Activated CD8-positive, alpha-beta T cell treated with anti-CD3 and anti-CD28 coated beads for 36 hours (primary cell): ENCODE measurements around the gene PPP3CA. TPM values are rescaled to one million over a fixed set of nuclear protein-coding genes. Genes with fewer than 3 reads are reported as not detected.

Experiments
- ATAC-seq: fragments of 200-7000 bp; cut with Tn5 transposase; one replicate; pipeline ENCODE4 v1.10.0; 2021; ENCODE audit warnings: mild to moderate bottlenecking, moderate library complexity
- CTCF ChIA-PET: fragments of 350-600 bp; sonication (Branson Sonifier 250); formaldehyde crosslinking; loops from one replicate; lab custom pipeline; 2021; ENCODE audit warnings: antibody characterized with exemption; lab: Charles Lee
- POLR2A ChIA-PET: fragments of 350-600 bp; sonication (Branson Sonifier 250); formaldehyde crosslinking; loops from one replicate; lab custom pipeline; 2021; ENCODE audit warnings: antibody characterized with exemption; lab: Charles Lee
- DNase-seq: peaks from one replicate; pipeline ENCODE4 v3.0.0-alpha.2; 2020
- H3K27ac Mint-ChIP-seq: one replicate; pipeline ENCODE4 v1.8.0; 2021; ENCODE audit warnings: mild to moderate bottlenecking, mixed read lengths
- H3K27me3 Mint-ChIP-seq: one replicate; pipeline ENCODE4 v1.8.0; 2021; ENCODE audit warnings: mixed read lengths
- H3K36me3 Mint-ChIP-seq: one replicate; pipeline ENCODE4 v1.8.0; 2021; ENCODE audit warnings: low read depth, mixed read lengths
- H3K4me1 Mint-ChIP-seq: one replicate; pipeline ENCODE4 v1.8.0; 2021; ENCODE audit warnings: low read depth, mixed read lengths
- H3K4me3 Mint-ChIP-seq: one replicate; pipeline ENCODE4 v1.8.0; 2021; ENCODE audit warnings: mild to moderate bottlenecking, moderate library complexity, mixed read lengths
- H3K9me3 Mint-ChIP-seq: one replicate; pipeline ENCODE4 v1.8.0; 2021; ENCODE audit warnings: mixed read lengths
- intact Hi-C: fragments of 100-400 bp; cut with micrococcal nuclease; formaldehyde crosslinking; loops from one replicate; pipeline ENCODE4 v1.10.0; 2022
- total RNA-seq, 2 experiments: library from RNA; stranded (reverse); gene quantifications; one replicate each; pipeline ENCODE4 v1.2.3, GENCODE V29; 2021
- TF ChIP-seq, protein P1 (sequence below): fragments of 200-600 bp; IDR thresholded peaks from one replicate; pipeline ENCODE4 v1.8.0; 2022; ENCODE audit warnings: antibody characterized with exemption, mild to moderate bottlenecking

Gene PPP3CA
- total RNA-seq, 2 experiments from 2014 or later, result 11.8 to 12.7 TPM

DNA sequence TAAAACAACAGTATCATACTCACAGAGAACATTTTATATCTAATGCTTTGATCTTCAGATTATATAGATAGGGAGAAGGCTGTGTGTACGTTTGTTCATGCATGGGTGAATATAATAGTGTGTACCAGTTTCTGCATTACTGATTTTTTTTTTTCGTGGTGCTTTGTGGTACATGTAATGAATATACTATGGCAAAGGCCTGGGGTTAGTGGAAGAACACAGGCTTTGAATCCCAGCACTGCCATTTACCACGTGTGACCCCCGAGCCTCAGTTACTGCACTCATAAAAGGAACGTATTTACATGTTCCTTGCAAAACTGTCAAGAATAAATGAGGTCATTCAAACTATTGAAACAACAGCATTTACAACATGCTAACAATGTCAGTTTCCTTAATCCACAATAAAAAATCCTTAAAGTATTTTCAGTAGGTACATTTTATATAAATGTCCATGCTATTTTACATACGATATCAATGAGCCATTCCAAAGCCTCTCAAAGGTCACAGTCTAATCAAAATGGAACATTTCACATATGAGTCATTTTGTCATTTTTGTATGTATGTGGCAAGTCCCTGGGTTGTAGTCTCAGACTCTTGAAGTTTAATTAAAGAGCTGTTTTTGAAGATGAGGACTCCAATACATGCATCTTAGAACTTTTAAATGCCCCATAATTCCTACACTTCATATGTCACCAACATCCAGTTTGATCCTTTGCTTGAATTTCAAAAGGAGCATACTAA, 242.8 kb downstream of the PPP3CA start:
- intact Hi-C loops, result no loop called here
- ChIA-PET POLR2A (interaction anchor here (0.9 to 1.5 kb wide), 2 partner anchors 15 to 48 kb away, joined by 4 read pairs; no protein-coding TSS in a partner anchor), CTCF (interaction anchor here (0.9 to 1.1 kb wide), 2 partner anchors 9 to 66 kb away, joined by 3 read pairs; no protein-coding TSS in a partner anchor)
- H3K4me1 Mint-ChIP-seq, result peaks cover 28% of the 10 kb centered on the region
- DNase-seq (peak; percentile 29), ATAC-seq (peak; percentile 80)
- no peaks in the 10 kb centered on the region for H3K9me3 Mint-ChIP-seq
- no peak overlapping the region for H3K4me3 Mint-ChIP-seq
- peaks cover 9% of the 10 kb centered on the region for H3K36me3 Mint-ChIP-seq
- TF ChIP-seq, protein P1, sequence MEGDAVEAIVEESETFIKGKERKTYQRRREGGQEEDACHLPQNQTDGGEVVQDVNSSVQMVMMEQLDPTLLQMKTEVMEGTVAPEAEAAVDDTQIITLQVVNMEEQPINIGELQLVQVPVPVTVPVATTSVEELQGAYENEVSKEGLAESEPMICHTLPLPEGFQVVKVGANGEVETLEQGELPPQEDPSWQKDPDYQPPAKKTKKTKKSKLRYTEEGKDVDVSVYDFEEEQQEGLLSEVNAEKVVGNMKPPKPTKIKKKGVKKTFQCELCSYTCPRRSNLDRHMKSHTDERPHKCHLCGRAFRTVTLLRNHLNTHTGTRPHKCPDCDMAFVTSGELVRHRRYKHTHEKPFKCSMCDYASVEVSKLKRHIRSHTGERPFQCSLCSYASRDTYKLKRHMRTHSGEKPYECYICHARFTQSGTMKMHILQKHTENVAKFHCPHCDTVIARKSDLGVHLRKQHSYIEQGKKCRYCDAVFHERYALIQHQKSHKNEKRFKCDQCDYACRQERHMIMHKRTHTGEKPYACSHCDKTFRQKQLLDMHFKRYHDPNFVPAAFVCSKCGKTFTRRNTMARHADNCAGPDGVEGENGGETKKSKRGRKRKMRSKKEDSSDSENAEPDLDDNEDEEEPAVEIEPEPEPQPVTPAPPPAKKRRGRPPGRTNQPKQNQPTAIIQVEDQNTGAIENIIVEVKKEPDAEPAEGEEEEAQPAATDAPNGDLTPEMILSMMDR, result no peak
- H3K27ac Mint-ChIP-seq, result peak overlapping the region; percentile 36
- H3K27me3 Mint-ChIP-seq, result no peaks in the 10 kb centered on the region

DNA sequence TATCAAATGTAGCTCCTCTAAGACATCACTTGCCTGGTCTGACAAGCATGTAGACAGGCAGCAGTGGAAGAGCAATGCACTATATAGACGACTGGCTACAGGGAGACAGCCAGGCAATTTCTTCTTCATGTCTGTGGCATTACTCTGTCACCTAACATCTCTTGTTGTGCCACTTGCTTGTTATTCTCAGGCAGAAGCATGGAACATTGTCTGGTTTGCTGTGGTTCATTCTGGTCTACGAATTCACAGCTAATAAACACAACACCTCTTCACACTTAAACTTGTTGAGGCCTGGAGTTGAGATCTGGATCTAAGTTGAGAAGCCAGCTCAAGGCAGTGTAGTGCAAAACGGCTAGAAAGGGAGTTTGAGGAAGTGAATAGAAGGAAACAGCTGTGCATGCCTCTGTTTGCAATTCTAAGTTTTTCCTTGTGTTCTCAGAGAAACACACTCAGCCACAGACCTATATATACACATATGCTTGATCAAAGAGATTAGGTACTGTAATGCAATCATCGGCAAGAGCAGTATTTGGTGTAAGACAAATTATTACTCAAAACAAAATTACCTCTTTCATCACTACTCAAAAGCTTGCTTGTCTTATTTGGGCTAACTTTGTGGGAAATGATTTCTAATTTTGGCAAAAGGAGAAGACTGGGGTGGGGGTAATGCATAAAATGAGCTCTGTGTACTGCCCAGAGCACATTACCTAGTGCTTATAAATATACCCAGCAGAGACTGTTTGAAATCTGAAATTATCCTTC, 243.8 kb downstream of the PPP3CA start:
- TF ChIP-seq, protein P1, result no peak
- Mint-ChIP-seq H3K4me1 (peaks cover 25% of the 10 kb centered on the region), H3K36me3 (peaks cover 9% of the 10 kb centered on the region), H3K27me3 (no peaks in the 10 kb centered on the region), H3K4me3 (no peak overlapping the region), H3K27ac (peak overlapping the region; percentile 36), H3K9me3 (no peaks in the 10 kb centered on the region)
- ChIA-PET POLR2A (interaction anchor here (0.9 to 1.5 kb wide), 2 partner anchors 14 to 49 kb away, joined by 4 read pairs; no protein-coding TSS in a partner anchor), CTCF (interaction anchor here (0.9 to 1.1 kb wide), 2 partner anchors 8 to 67 kb away, joined by 3 read pairs; no protein-coding TSS in a partner anchor)
- ATAC-seq (peak; percentile 68), DNase-seq (no peak)
- intact Hi-C loops, result no loop called here

DNA sequence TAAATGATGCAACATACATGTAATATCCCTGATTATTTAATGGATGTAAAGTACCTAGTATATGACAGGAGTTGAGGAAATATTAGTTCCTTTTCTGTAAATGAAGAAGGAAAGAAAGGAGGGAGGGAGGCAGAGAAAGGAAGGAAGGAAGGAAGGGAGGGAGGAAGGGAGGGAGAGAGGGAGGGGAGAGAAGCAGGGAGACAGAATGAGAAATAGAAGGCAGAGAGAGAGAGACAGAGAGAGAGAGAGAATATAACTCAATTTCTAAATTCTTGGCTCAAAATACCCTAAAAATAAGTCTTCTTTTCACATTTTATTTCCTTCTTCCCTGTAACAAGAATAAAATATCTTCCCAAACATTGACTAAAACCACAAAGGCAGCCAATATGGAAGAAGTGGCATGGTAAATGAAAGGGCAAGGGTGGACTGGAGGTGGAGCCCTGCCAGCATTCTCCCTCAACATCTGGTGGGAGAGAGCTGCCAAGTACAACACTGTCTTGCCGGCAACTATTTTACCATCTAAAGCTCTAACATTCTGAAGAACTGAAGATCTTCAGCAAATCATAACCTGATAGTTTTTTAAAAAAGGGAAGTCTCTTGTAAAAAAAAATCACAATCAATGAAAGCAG, 245.1 kb downstream of the PPP3CA start:
- intact Hi-C loops, result no loop called here
- Mint-ChIP-seq H3K36me3 (peaks cover 10% of the 10 kb centered on the region), H3K27ac (no peak overlapping the region), H3K27me3 (no peaks in the 10 kb centered on the region), H3K4me1 (peaks cover 25% of the 10 kb centered on the region), H3K4me3 (no peak overlapping the region), H3K9me3 (no peaks in the 10 kb centered on the region)
- TF ChIP-seq, protein P1, result no peak
- ChIA-PET CTCF (no interaction called here), POLR2A (no interaction called here)
- ATAC-seq (no peak), DNase-seq (no peak)

DNA sequence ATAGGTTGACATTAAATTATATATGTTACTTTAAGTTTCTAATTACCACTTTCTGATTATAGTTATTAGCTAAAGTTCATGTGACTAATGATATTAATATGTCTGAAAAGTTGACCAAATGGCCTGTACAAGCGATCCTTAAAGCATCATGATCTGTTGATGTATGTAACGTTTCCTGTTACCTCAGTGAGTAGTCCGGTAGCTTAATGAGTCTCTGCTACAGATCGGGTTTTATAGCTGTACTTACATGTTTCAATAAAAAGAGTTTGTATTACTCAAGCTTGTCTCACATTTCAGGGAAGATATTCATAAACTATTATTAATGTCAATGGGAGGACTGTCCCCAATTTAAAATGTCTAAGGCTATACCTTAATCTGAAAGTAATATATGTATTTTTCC, 246.3 kb downstream of the PPP3CA start:
- no peak overlapping the region for H3K27ac Mint-ChIP-seq
- peaks cover 18% of the 10 kb centered on the region for H3K4me1 Mint-ChIP-seq
- TF ChIP-seq, protein P1, result no peak
- DNase-seq (no peak), ATAC-seq (no peak)
- intact Hi-C loops, result no loop called here
- H3K9me3 Mint-ChIP-seq, result no peaks in the 10 kb centered on the region
- peaks cover 3% of the 10 kb centered on the region for H3K36me3 Mint-ChIP-seq
- no peak overlapping the region for H3K4me3 Mint-ChIP-seq
- no peaks in the 10 kb centered on the region for H3K27me3 Mint-ChIP-seq
- CTCF ChIA-PET, result no interaction called here
- POLR2A ChIA-PET, result no interaction called here
